ENCODE results near the gene TLK2. TPM values are rescaled to one million over a fixed set of nuclear protein-coding genes. Genes with fewer than 3 reads are reported as not detected.

The TLK2 gene
- total RNA-seq, 1 donor from 2014 or later: 52.8 TPM

GRCh38 chr17:62627219-62627903, 148.7 kb downstream of the TLK2 start, which contains the start of gene MRC2:
Gene MRC2 (plus strand): TSS chr17:62627670. CDS start chr17:62627803, 133 bp downstream.
- Mint-ChIP-seq H3K4me3 (peak within 1 kb of the TSS; percentile 96), H3K27ac (ENCODE audit: unreplicated experiment) (peak within 1 kb of the TSS; percentile 83)
- no peak for TF ChIP-seq CTCF (conservative IDR thresholded peaks at IDR 0.05)

GRCh38 chr17:62627904-62628633, 149.4 kb downstream of the TLK2 start:
- peak overlapping the region; percentile 30 for H3K27ac Mint-ChIP-seq (ENCODE audit: unreplicated experiment)

More at GRCh38 chr17:62627219-62627903, 148.7 kb downstream of the TLK2 start, which contains the start of gene MRC2:
- peaks cover 13% of the 10 kb centered on the region for H3K27me3 Mint-ChIP-seq (ENCODE audit: low read depth)
- peaks cover 32% of the 10 kb centered on the region for H3K4me1 Mint-ChIP-seq
- peaks cover 6% of the 10 kb centered on the region for H3K36me3 Mint-ChIP-seq (ENCODE audit: low read depth)
- peak; percentile 63 for DNase-seq (ENCODE audit: low read depth, low spot score)
- no peaks in the 10 kb centered on the region for H3K9me3 Mint-ChIP-seq

GRCh38 chr17:62628831-62629555, 150.4 kb downstream of the TLK2 start:
- peaks cover 13% of the 10 kb centered on the region for H3K27me3 Mint-ChIP-seq (ENCODE audit: low read depth)
- H3K27ac Mint-ChIP-seq (ENCODE audit: unreplicated experiment): peak overlapping the region; percentile 30
- peaks cover 43% of the 10 kb centered on the region for H3K4me1 Mint-ChIP-seq
- no peaks in the 10 kb centered on the region for H3K9me3 Mint-ChIP-seq
- peaks cover 6% of the 10 kb centered on the region for H3K36me3 Mint-ChIP-seq (ENCODE audit: low read depth)
- TF ChIP-seq CTCF (conservative IDR thresholded peaks at IDR 0.05): no peak
- peak overlapping the region; percentile 96 for H3K4me3 Mint-ChIP-seq
- no peak for DNase-seq (ENCODE audit: low read depth, low spot score)

More at GRCh38 chr17:62627904-62628633, 149.4 kb downstream of the TLK2 start:
- Mint-ChIP-seq H3K9me3 (no peaks in the 10 kb centered on the region), H3K4me1 (peaks cover 38% of the 10 kb centered on the region), H3K36me3 (ENCODE audit: low read depth) (peaks cover 6% of the 10 kb centered on the region), H3K27me3 (ENCODE audit: low read depth) (peaks cover 13% of the 10 kb centered on the region), H3K4me3 (peak overlapping the region; percentile 96)
- TF ChIP-seq CTCF (conservative IDR thresholded peaks at IDR 0.05): no peak
- no peak for DNase-seq (ENCODE audit: low read depth, low spot score)

- H3K27me3 Mint-ChIP-seq (ENCODE audit: low read depth): peaks cover 13% of the 10 kb centered on the region
- H3K4me3 Mint-ChIP-seq: peak overlapping the region; percentile 80
- peaks cover 3% of the 10 kb centered on the region for H3K36me3 Mint-ChIP-seq (ENCODE audit: low read depth)
- H3K27ac Mint-ChIP-seq (ENCODE audit: unreplicated experiment): no peak overlapping the region
- TF ChIP-seq CTCF (conservative IDR thresholded peaks at IDR 0.05): no peak
- peaks cover 44% of the 10 kb centered on the region for H3K4me1 Mint-ChIP-seq
- no peaks in the 10 kb centered on the region for H3K9me3 Mint-ChIP-seq
- no peak for DNase-seq (ENCODE audit: low read depth, low spot score)
Measured at GRCh38 chr17:62629556-62630364, 151.1 kb downstream of the TLK2 start.

Data from neural crest cell (in vitro differentiated cells).